ENCODE data around the gene CASZ1.

DNA sequence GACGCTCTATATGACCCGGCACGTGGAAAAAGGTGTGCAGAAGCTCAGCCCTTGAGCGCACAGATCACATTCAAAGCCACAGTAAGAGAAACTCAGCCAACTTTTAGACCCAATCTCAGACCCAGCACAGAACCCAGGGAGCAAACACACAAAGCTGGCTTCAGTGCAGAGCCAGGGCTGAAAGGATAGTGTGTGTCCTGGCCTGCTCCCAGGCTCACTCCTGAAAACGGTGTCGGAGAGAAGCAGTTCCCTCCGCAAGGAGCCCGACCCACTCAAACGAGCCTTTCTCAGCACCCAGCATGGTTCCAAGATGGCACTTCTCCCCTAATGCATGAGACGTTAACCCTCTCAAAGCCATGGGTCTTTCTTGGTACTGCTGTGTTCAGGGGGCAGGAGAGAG lies 39.6 kb downstream of the CASZ1 start:
- TF ChIP-seq, protein P1, sequence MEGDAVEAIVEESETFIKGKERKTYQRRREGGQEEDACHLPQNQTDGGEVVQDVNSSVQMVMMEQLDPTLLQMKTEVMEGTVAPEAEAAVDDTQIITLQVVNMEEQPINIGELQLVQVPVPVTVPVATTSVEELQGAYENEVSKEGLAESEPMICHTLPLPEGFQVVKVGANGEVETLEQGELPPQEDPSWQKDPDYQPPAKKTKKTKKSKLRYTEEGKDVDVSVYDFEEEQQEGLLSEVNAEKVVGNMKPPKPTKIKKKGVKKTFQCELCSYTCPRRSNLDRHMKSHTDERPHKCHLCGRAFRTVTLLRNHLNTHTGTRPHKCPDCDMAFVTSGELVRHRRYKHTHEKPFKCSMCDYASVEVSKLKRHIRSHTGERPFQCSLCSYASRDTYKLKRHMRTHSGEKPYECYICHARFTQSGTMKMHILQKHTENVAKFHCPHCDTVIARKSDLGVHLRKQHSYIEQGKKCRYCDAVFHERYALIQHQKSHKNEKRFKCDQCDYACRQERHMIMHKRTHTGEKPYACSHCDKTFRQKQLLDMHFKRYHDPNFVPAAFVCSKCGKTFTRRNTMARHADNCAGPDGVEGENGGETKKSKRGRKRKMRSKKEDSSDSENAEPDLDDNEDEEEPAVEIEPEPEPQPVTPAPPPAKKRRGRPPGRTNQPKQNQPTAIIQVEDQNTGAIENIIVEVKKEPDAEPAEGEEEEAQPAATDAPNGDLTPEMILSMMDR (IDR thresholded peaks at IDR 0.05) = no peak
- TF ChIP-seq POLR2A (IDR thresholded peaks at IDR 0.05) = no peak

Data from adrenal gland (tissue), 5 donors.